ENCODE results near the gene DBT. TPM values are rescaled to one million over a fixed set of nuclear protein-coding genes. Genes with fewer than 3 reads are reported as not detected.
"Not testable (repeated sequence)": the region's sequence is repeated elsewhere in the genome, so short reads cannot be mapped to it uniquely, and the experiment has no call there.

Gene DBT
- total RNA-seq, 1 experiment from 2014 or later: 16.8 TPM

- Histone ChIP-seq H3K4me1 (ENCODE audit: insufficient read depth, low read length, poor library complexity, severe bottlenecking) (no peaks in the 10 kb centered on the region), H3K9me3 (ENCODE audit: low read depth, low read length, poor library complexity, severe bottlenecking) (no peaks in the 10 kb centered on the region), H3K36me3 (ENCODE audit: insufficient read depth, low read length, poor library complexity, severe bottlenecking) (peaks cover 22% of the 10 kb centered on the region), H3K27me3 (replicated peaks; ENCODE audit: insufficient read depth, low read depth, low read length, poor library complexity) (no peaks in the 10 kb centered on the region), H3K27ac (ENCODE audit: low read depth, low read length, poor library complexity, severe bottlenecking) (peak overlapping the region; percentile 91), H3K4me3 (ENCODE audit: low read depth, low read length, poor library complexity, severe bottlenecking) (peak overlapping the region; percentile 93)
- BruUV-seq (replicated peaks): TSS peak; percentile 83
- TF ChIP-seq EZH2 (IDR thresholded peaks at IDR 0.05; ENCODE audit: borderline replicate concordance, low read depth, low read length, poor library complexity, severe bottlenecking) (no peak), CTCF (conservative IDR thresholded peaks at IDR 0.05; ENCODE audit: low read depth, low read length) (no peak)
- ChIA-PET POLR2A (ENCODE audit: low non-redundant PET) (interaction anchor here (0.5 to 0.7 kb wide), 2 partner anchors 7 to 16 kb away, joined by 3 to 5 read pairs; partner anchors contain the start of gene DBT), CTCF (no interaction called here)
- no peak for DNase-seq (ENCODE audit: low spot score)
- intact Hi-C loops (cut with micrococcal nuclease; ENCODE audit: unreplicated experiment): loop anchor here (5.0 kb wide), 1 partner anchor 87 kb away; the partner anchor contains the start of gene CDC14A
Observed at GRCh38 chr1:100265562-100265930, 15.9 kb upstream of the DBT start.

GRCh38 chr1:100264081-100264480 is 14.4 kb upstream of the DBT start:
- H3K4me1 ChIP-seq (ENCODE audit: insufficient read depth, low read length, poor library complexity, severe bottlenecking); H3K27me3 ChIP-seq (replicated peaks; ENCODE audit: insufficient read depth, low read depth, low read length, poor library complexity); H3K27ac ChIP-seq (ENCODE audit: low read depth, low read length, poor library complexity, severe bottlenecking); intact Hi-C loops (cut with micrococcal nuclease; ENCODE audit: unreplicated experiment); BruUV-seq (replicated peaks); CTCF ChIA-PET; POLR2A ChIA-PET (ENCODE audit: low non-redundant PET); H3K9me3 ChIP-seq (ENCODE audit: low read depth, low read length, poor library complexity, severe bottlenecking); H3K4me3 ChIP-seq (ENCODE audit: low read depth, low read length, poor library complexity, severe bottlenecking); DNase-seq (ENCODE audit: low spot score): not testable (repeated sequence)
- peaks cover 15% of the 10 kb centered on the region for H3K36me3 ChIP-seq (ENCODE audit: insufficient read depth, low read length, poor library complexity, severe bottlenecking)

- no peak overlapping the region for H3K27ac ChIP-seq (ENCODE audit: low read depth, low read length, poor library complexity, severe bottlenecking)
- no peak for DNase-seq (ENCODE audit: low spot score)
- no peak overlapping the region for H3K4me3 ChIP-seq (ENCODE audit: low read depth, low read length, poor library complexity, severe bottlenecking)
- H3K36me3 ChIP-seq (ENCODE audit: insufficient read depth, low read length, poor library complexity, severe bottlenecking): no peaks in the 10 kb centered on the region
- no TSS peak for BruUV-seq (replicated peaks)
- ChIA-PET POLR2A (ENCODE audit: low non-redundant PET) (no interaction called here), CTCF (no interaction called here)
- intact Hi-C loops (cut with micrococcal nuclease; ENCODE audit: unreplicated experiment): no loop called here
- H3K27me3 ChIP-seq (replicated peaks; ENCODE audit: insufficient read depth, low read depth, low read length, poor library complexity): no peaks in the 10 kb centered on the region
- H3K9me3 ChIP-seq (ENCODE audit: low read depth, low read length, poor library complexity, severe bottlenecking): no peaks in the 10 kb centered on the region
- TF ChIP-seq CTCF (conservative IDR thresholded peaks at IDR 0.05; ENCODE audit: low read depth, low read length): no peak
- TF ChIP-seq EZH2 (IDR thresholded peaks at IDR 0.05; ENCODE audit: borderline replicate concordance, low read depth, low read length, poor library complexity, severe bottlenecking): no peak
- H3K4me1 ChIP-seq (ENCODE audit: insufficient read depth, low read length, poor library complexity, severe bottlenecking): no peaks in the 10 kb centered on the region
Observed at GRCh38 chr1:100261686-100262085, 12.1 kb upstream of the DBT start.

GRCh38 chr1:100258427-100258826 is 8.8 kb upstream of the DBT start:
- CTCF ChIA-PET; H3K27ac ChIP-seq (ENCODE audit: low read depth, low read length, poor library complexity, severe bottlenecking); H3K36me3 ChIP-seq (ENCODE audit: insufficient read depth, low read length, poor library complexity, severe bottlenecking); intact Hi-C loops (cut with micrococcal nuclease; ENCODE audit: unreplicated experiment); DNase-seq (ENCODE audit: low spot score); H3K4me3 ChIP-seq (ENCODE audit: low read depth, low read length, poor library complexity, severe bottlenecking); H3K9me3 ChIP-seq (ENCODE audit: low read depth, low read length, poor library complexity, severe bottlenecking); H3K27me3 ChIP-seq (replicated peaks; ENCODE audit: insufficient read depth, low read depth, low read length, poor library complexity); BruUV-seq (replicated peaks); H3K4me1 ChIP-seq (ENCODE audit: insufficient read depth, low read length, poor library complexity, severe bottlenecking): not testable (repeated sequence)
- POLR2A ChIA-PET (ENCODE audit: low non-redundant PET): interaction anchor here (0.7 kb wide), 1 partner anchor 7 kb away, joined by 3 read pairs; no protein-coding TSS in a partner anchor

- H3K9me3 ChIP-seq (ENCODE audit: low read depth, low read length, poor library complexity, severe bottlenecking); CTCF ChIA-PET; H3K36me3 ChIP-seq (ENCODE audit: insufficient read depth, low read length, poor library complexity, severe bottlenecking); H3K4me3 ChIP-seq (ENCODE audit: low read depth, low read length, poor library complexity, severe bottlenecking); intact Hi-C loops (cut with micrococcal nuclease; ENCODE audit: unreplicated experiment); BruUV-seq (replicated peaks); DNase-seq (ENCODE audit: low spot score); H3K27me3 ChIP-seq (replicated peaks; ENCODE audit: insufficient read depth, low read depth, low read length, poor library complexity); H3K27ac ChIP-seq (ENCODE audit: low read depth, low read length, poor library complexity, severe bottlenecking); POLR2A ChIA-PET (ENCODE audit: low non-redundant PET); H3K4me1 ChIP-seq (ENCODE audit: insufficient read depth, low read length, poor library complexity, severe bottlenecking): not testable (repeated sequence)
Observed at GRCh38 chr1:100256273-100256672, 6.6 kb upstream of the DBT start.
